ENCODE measurements around the gene RPEL1. TPM values are rescaled to one million over a fixed set of nuclear protein-coding genes. Genes with fewer than 3 reads are reported as not detected.
A peak's percentile ranks its signal among the peaks of the same experiment; 100 is the strongest.
"Not testable (repeated sequence)": the region's sequence is repeated elsewhere in the genome, so short reads cannot be mapped to it uniquely, and the experiment has no call there.

The RPEL1 gene
- total RNA-seq, 1 donor from 2014 or later: not detected

DNA sequence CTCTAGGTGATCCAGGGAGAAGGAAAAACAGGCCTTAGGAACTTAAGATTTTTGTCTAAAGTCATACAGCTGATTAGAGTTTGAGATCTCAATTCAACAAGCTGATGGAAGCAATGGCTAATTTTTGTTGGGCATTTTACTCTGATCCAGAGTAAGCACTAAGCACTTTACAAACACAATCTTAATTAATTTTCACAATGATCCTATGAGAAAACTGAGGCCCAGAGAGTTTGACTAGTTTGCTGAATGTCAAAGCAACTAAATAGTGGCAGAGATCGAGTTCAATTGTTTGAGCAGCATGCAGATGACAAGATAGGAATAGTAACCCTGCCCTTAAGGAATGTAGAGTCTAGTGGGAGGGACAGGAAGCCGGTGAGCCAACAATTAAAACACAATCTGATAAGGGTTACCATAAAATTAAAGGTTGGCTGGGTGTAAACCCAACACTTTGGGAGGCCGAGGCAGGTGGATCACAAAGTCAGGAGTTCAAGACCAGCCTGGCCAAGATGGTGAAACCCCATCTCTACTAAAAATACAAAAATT is 13.5 kb upstream of the RPEL1 start:
- intact Hi-C loops (cut with DNase I): no loop called here
- DNase-seq (ENCODE audit: low spot score): no peak

DNA sequence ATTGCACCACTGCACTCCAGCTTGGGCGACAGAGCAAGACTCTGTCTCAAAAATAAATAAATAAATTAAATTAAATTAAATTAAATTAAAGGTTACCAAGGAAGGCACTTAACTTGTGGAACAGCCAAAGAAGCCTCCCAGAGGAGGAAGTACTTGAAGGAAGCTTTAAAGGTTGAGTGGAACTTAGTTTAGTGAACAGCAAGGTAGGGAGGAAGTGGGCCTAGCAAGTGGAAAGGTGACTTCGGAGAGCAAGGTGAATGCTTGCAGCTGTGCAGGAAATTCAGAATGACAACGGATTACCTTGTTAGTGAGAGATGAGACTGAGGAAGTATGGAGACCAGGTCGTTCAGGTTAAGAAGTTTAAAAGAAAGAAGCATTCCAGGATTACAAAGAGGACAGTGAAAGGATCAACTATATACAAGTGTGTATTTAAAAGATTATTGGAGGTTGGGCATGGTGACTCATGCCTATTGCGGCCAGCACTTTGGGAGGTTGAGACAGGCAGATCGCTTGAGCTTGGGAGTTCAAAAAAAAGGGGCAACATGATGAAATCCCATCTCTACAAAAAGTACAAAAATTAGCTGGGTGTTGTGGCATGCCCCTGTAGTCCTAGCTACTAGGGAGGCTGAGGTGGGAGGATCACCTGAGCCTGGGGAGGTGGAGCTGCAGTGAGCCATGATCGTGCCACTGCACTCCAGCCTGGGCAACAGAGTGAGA is 12.8 kb upstream of the RPEL1 start:
- DNase-seq (ENCODE audit: low spot score): no peak
- intact Hi-C loops (cut with DNase I): no loop called here

DNA sequence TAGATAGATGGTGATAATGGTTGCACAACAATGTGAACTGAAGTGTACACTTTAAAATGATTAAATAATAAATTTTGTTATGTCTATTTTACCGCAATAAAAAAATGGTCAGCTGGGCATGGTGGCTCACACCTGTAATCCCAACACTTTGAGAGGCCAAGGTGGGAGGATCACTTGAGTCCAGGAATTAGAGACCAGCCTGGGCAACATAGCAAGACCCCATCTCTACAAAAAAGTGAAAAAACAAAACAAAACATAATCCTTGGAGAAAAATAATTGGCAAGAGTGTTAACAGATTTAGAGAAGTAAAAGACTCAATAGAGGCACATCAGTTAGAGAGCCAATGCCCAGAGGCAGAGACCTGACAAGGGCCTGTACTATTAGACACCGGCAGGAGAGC is 9.9 kb upstream of the RPEL1 start:
- DNase-seq (ENCODE audit: low spot score): no peak
- intact Hi-C loops (cut with DNase I): no loop called here

DNA sequence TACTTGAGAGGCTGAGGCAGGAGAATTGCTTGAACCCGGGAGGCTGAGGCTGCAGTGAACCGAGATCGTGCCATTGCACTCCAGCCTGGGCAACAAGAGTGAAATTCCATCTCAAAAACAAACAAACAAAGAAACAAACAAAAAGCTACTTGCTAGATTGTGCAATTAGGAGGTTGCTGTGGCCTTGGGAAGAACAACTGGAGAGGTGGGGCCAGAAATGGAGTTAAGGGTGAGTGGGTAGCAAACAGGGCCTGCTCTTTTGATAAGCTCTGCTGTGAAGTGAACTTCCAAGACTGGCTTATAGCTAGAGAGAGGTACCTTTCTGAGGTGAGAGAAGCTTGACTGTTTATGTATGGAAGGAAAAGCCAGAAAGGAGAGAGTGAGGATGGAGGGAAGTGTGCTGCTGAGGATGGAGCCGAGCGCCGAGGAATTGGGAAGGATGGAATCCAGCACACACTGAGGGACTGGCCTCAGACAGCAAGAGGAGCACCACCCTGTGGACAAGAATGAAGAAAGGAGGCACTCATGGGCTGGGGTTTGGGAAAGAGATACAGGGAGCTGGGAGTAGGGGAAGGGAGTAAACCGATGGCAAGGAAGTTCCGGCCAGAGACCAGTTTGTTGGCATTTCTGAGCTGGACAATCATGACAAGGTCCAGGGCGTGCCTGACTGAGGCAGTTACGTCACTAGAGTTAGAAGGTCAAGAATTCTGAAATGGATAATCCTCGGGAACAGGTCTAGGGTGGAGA is 7.0 kb upstream of the RPEL1 start:
- DNase-seq (ENCODE audit: low spot score): no peak
- intact Hi-C loops (cut with DNase I): no loop called here

DNA sequence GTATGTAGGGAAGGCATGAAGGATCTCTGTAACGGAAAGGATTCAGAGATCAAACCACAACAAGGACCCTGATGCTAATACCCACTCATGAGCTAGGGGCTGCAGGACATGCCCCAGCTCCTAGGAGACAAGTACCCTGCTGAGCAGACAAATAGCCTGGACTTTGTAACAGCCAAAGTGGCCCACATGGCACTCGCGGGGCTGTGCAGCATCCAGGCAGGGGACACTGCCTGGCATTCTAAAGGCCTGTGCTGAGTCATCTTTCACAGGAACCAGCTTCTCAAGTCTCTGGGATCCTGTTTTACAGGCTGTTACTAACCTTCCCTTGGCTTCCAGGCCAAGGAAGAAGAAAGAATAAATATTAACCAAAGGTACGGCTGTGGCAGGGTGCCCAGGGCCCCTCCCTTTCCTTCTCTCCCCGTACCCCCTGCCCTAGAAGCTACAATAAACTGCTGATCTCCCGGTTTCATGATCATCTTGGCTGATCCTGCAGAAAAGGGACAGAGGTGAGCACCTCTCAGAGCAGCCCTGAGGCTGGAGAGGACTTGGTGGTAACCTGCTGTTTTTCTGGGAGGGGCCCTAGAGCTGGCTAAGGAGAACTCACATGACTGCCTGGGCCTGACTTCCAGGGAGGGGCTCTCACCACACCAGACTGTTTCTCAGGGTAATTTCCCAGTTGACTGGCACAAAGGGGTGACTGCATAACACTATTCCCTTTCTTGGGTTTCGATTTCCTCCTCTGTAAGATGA is 4.2 kb upstream of the RPEL1 start:
- DNase-seq (ENCODE audit: low spot score): no peak
- intact Hi-C loops (cut with DNase I): loop anchor here (5.0 to 10.0 kb wide), 3 partner anchors 159 to 507 kb away; no protein-coding TSS in a partner anchor

DNA sequence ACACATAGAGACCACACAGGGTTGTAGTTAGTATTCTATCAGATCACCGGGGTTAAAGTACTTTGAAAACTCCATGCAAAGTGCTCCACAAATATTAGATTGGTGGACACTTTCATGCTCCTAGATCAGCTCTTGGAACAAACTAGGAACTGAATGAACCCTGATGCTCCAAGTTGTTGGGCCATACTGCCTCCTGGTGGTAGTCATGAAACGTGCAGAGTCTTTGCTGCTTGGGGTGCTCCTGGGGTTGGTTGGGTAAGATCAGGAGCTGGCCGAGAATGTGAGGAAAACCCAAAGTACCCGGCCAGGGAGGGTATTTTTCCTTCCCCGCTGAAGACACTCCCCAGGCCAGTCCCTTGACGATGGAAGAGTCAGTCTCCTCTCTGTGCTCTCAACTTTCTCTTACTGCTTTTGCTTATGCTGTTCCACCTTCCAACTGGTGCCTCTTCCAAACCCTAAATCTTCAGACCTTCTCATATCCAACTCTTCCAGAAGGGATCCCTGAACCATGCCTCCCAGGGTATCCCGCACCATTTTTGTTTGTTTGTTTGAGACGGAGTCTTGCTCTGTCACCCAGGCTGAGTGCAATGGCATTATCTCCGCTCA is 918 bp upstream of the RPEL1 start:
- DNase-seq (ENCODE audit: low spot score): peak; percentile 86
- intact Hi-C loops (cut with DNase I): loop anchor here (2.0 to 10.0 kb wide), 4 partner anchors 162 to 510 kb away; no protein-coding TSS in a partner anchor

DNA sequence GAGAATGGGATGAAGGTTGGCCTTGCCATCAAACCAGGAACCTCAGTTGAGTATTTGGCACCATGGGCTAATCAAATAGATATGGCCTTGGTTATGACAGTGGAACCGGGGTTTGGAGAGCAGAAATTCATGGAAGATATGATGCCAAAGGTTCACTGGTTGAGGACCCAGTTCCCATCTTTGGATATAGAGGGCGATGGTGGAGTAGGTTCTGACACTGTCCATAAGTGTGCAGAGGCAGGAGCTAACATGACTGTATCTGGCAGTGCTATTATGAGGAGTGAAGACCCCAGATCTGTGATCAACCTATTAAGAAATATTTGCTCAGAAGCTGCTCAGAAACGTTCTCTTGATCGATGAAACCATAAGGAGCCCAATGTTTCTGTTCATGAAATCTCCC is 637 bp downstream of the RPEL1 start:
- intact Hi-C loops (cut with DNase I): loop anchor here (10.0 kb wide), 1 partner anchor 512 kb away; no protein-coding TSS in a partner anchor
- no peak for DNase-seq (ENCODE audit: low spot score)

DNA sequence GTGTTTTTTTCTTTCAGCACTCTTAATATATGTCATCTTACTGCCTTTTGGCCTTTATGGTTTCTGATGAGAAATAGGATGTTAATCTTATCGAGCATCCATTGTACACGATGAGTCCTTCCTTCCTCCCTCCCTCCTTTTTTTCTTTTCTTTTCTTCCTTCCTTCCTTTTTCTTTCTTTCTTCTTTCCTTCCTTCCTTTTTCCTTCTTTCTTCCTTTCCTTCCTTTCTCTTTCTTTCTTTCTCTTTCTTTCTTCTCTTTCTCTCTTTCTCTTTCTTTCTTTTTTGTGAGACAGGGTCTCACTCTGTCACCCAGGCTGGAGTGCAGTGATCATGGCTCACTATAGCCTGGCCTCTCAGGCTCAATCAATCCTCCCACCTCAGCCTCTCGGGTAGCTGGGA is 8.4 kb downstream of the RPEL1 start:
- intact Hi-C loops (cut with DNase I): no loop called here
- no peak for DNase-seq (ENCODE audit: low spot score)

DNA sequence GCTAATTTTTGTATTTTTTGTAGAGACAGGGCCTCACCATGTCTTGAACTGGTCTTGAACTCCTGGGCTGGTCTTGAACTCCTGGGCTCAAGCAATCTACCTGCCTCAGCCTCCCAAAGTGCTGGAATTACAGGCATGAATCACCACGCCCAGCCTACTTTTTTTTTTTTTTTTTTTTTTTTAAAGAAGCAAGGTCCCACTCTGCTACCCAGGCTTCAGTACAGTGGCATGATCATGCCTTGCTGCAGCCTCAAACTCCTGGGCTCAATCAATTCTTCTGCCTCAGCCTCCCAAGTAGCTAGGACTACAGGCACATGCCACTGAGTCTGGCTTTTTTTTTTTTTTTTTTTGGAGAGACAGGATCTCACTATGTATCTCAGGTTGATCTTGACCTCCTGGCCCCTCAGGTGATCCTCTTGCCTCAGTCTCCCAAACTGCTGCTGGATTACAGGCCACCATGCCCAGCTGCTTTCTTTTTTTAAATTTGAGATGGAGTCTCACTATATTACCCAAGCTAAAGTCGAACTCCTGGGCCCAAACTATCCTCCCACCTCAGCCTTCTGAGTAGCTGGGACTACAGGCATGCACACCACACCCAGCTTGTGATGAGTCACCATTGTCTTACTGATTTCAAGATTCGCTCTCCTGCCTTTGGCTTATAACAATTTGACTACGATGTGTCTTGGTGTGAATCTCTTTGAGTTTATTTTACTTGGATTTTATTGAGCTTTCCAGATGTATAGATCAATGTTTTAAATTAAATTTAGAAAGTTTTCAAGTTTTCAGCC is 9.0 kb downstream of the RPEL1 start:
- no peak for DNase-seq (ENCODE audit: low spot score)
- intact Hi-C loops (cut with DNase I): no loop called here

DNA sequence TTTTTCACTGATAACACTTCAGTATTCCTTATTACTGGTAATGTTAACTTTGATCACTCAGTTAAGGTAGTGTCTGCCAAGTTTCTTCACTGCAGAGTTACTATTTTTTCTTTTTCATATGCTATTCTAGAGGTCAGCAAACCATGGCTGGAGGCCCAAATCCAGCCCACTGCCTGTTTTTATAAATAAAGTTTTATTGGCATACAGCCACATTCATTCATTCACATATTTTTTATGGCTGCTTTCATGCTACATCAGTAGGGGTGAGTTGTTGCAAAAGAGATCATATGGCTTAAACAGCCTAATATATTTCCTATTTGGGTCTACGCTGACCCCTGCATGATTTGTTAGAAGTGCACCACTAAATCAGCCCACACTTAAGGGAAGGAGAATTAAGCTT is 10.9 kb downstream of the RPEL1 start:
- DNase-seq (ENCODE audit: low spot score): no peak
- intact Hi-C loops (cut with DNase I): no loop called here

DNA sequence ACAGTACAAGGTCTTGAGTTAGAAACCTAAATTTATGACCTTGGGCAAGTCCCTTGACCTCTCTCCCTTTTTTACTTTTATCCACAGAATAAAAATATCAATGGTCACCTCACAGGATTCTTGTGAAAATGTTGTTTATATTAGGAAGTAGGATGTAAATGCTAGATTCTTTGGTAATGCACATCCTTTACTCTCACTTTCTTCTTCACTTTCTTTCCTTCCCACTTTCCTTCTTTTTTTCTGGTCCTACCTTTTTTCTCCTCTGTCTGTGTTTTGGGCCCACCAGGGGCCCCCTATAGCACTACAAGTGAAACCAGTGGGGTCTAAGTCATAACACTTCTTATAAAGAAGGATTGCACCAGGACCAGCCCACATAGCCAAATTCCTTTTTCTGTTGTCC is 12.1 kb downstream of the RPEL1 start:
- no peak for DNase-seq (ENCODE audit: low spot score)

DNA sequence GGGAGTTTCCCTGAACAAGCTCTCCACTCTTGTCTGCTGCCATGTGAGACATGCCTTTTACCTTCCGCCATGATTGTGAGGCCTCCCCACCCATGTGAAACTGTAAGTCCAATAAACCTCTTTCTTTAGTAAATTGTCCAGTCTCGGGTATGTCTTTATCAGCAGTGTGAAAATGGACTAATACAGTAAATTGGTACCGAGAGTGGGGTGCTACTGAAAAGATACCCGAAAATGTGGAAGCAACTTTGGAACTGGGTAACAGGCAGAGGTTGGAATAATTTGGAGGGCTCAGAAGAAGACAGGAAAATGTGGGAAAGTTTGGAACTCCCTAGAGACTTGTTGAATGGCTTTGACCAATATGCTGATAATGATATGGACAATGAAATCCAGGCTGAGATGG is 13.2 kb downstream of the RPEL1 start:
- DNase-seq (ENCODE audit: low spot score); intact Hi-C loops (cut with DNase I): not testable (repeated sequence)

More for the DNA sequence above, 12.1 kb downstream of the RPEL1 start:
- intact Hi-C loops (cut with DNase I): no loop called here

DNA sequence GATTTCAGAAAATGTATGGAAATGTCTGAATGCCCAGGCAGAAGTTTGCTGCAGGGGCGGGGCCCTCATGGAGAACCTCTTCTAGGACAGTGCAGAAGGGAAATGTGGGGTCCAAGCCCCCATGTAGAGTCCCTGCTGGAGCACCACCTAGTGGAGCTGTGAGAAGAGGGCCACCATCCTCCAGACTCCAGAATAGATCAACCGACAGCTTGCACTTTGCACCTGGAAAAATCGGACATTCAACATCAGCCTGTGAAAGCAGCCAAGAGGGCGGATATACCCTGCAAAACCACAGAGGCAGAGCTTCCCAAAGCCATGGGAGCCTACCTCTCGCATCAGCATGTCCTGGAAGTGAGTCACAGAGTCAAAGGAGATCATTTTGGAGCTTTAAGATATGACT is 14.3 kb downstream of the RPEL1 start:
- intact Hi-C loops (cut with DNase I): no loop called here
- DNase-seq (ENCODE audit: low spot score): no peak

DNA sequence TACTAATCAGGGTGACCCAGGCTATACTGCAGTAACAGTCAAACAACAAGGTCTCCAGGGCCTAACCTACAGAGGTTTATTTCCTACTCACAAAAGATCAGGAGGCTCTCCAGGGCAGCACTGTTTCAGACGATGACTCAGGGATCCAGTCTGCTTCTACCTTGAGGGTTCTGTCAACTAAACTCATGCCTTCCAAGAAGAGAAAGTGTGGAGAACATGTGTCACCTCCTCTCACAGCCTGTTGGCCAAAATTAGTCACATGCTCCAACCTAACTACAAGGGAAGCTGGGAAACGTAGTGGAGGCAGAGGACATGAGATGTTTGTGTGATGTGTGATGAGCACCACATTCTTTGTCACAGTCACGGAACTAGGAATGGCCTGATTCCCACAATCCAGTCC is 16.5 kb downstream of the RPEL1 start:
- intact Hi-C loops (cut with DNase I): no loop called here
- DNase-seq (ENCODE audit: low spot score): no peak

DNA sequence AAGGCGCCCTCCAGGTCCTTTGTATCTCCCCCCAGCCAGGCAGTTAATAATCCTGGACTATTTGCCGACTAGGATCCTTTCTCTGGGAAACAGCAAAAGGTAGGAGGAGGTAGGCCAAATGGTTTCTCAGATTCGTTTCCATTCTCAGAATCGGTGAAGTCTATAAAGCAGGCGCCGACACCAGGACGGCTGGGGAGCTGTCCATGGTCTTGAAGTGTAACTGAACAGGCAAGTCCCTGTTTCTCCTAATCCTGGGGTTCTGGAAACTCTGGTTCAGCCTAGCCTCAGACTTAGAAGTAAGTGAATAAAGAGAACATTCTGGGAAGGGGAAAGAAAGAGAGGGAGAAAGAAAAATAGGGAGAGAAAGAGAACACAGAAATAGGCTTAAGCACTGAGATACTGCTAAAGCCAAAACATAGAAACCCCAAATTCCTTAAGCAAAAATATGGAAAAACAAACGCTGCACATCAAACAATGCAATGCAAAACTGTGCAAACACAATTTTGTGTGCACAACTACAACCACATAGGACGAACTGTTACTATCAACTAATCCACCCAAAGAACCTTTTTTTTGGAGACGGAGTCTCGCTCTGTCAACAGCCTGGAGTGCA is 20.1 kb downstream of the RPEL1 start:
- DNase-seq (ENCODE audit: low spot score): no peak

DNA sequence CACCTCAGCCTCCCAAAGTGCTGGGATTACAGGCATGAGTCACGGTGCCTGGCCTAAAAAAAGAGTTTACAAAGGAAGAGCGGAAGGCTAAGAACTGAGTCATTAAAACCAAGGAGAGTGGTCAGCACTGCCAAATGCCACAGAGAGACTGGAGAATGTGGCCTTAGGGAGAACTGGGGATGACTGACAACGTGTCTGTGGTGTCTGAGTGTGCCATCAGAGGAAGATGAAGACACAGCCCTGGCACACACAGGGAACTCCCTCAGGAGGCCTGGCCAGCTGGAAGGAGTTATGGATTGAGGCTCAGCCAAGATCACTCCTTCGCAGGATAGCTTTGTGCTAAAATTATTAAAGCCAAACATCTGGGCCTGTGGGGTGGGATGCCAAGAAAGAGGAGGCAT is 27.4 kb downstream of the RPEL1 start:
- no peak for DNase-seq (ENCODE audit: low spot score)
- intact Hi-C loops (cut with DNase I): no loop called here

More for the DNA sequence above, 20.1 kb downstream of the RPEL1 start:
- intact Hi-C loops (cut with DNase I): no loop called here

DNA sequence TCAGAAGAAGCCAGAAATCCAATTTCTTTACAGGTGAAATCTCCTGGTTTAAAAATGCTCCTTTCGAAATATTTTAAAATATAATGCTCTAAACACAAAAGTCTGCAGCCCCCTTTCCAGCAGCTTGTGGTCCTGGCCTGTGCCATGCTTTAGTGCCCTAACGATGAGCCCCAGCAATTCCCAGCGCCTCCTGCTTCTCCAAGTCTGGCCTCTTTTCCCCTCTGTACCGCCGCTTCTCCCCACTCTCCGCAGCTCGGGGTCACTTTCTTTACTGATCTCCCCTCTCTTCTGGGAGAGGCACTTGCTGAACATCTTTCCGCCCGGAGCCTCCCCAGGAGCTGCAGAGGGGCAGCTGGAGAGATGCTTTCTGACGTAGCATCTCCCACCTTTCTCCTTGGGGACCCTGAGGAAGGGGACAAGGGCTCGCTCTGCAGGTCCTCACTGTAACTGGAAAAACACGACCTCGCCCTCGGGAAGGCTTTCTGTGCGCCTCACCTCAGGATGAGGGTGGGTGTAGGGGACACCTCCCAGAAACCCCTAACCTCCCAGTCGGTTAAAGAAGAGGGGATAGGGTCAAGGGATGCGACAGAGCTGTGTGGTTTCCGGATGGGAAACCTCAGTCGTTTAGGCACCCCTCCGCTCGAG is 30.7 kb downstream of the RPEL1 start:
- DNase-seq (ENCODE audit: low spot score): no peak
- intact Hi-C loops (cut with DNase I): no loop called here

Data from cardiac septum (tissue), 1 donor.